ENCODE measurements around the gene DNAJB13. TPM values are rescaled to one million over a fixed set of nuclear protein-coding genes. Genes with fewer than 3 reads are reported as not detected.

The DNAJB13 gene
- total and polyA plus RNA-seq, 12 donors, result 0.14 to 0.65 (median 0.34) TPM; not detected in 4

GRCh38 chr11:73969991-73970800, 19.4 kb downstream of the DNAJB13 start:
- intact Hi-C loops (cut with DNase I), result loop anchor here (10.0 kb wide), 2 partner anchors 105 to 285 kb away; no protein-coding TSS in a partner anchor
- Histone ChIP-seq H3K9me3 (replicated peaks in 1 of 3) (no peaks in the 10 kb centered on the region), H3K27me3 (no peaks in the 10 kb centered on the region), H3K36me3 (replicated peaks in 1 of 2) (peaks cover 0 to 2% of the 10 kb centered on the region in 2 donors), H3K27ac (no peak overlapping the region), H3K4me3 (no peak overlapping the region), H3K4me1 (replicated peaks in 1 of 2) (no peaks in the 10 kb centered on the region)
- TF ChIP-seq CTCF (IDR thresholded peaks at IDR 0.05), result no peak
- no peak for TF ChIP-seq POLR2A (IDR thresholded peaks at IDR 0.05)
- WGBS, 4 donors, result 84 to 91% (median 87%) methylated on average over 8 to 13 of the region's 13 CpGs
- no peak for DNase-seq

GRCh38 chr11:73971175-73971719, 20.4 kb downstream of the DNAJB13 start:
- intact Hi-C loops (cut with DNase I), result no loop called here
- no peaks in the 10 kb centered on the region for H3K4me1 ChIP-seq (replicated peaks in 1 of 2)
- H3K27me3 ChIP-seq, result no peaks in the 10 kb centered on the region
- peaks cover 0 to 13% of the 10 kb centered on the region in 2 donors for H3K36me3 ChIP-seq (replicated peaks in 1 of 2)
- no peak for DNase-seq
- no peak overlapping the region for H3K4me3 ChIP-seq
- WGBS, 4 donors, result 86 to 98% (median 92%) methylated on average over 6 of the region's 6 CpGs
- H3K9me3 ChIP-seq (replicated peaks in 1 of 3), result no peaks in the 10 kb centered on the region
- TF ChIP-seq POLR2A (IDR thresholded peaks at IDR 0.05) (no peak), CTCF (IDR thresholded peaks at IDR 0.05) (no peak)
- no peak overlapping the region for H3K27ac ChIP-seq

- H3K4me1 ChIP-seq (replicated peaks in 1 of 2), result no peaks in the 10 kb centered on the region
- 96 to 98% methylated on average over 1 of the region's 1 CpG; no CpG with 5 or more reads in 2 of the 4 donors for WGBS, 4 donors
- H3K27ac ChIP-seq, result no peak overlapping the region
- no peak overlapping the region for H3K4me3 ChIP-seq
- H3K27me3 ChIP-seq, result no peaks in the 10 kb centered on the region
- H3K36me3 ChIP-seq (replicated peaks in 1 of 2), result peaks cover 0 to 22% of the 10 kb centered on the region in 2 donors
- DNase-seq, result no peak
- no peaks in the 10 kb centered on the region for H3K9me3 ChIP-seq (replicated peaks in 1 of 3)
- intact Hi-C loops (cut with DNase I), result no loop called here
- no peak for TF ChIP-seq CTCF (IDR thresholded peaks at IDR 0.05)
- TF ChIP-seq POLR2A (IDR thresholded peaks at IDR 0.05), result no peak
Measured at GRCh38 chr11:73972187-73972586, 21.4 kb downstream of the DNAJB13 start.

- Histone ChIP-seq H3K36me3 (replicated peaks in 1 of 2) (peaks cover 0 to 28% of the 10 kb centered on the region in 2 donors), H3K9me3 (replicated peaks in 1 of 3) (no peaks in the 10 kb centered on the region), H3K4me1 (replicated peaks in 1 of 2) (no peaks in the 10 kb centered on the region), H3K27me3 (no peaks in the 10 kb centered on the region), H3K4me3 (no peak overlapping the region), H3K27ac (no peak overlapping the region)
- 87 to 93% (median 92%) methylated on average over 9 to 11 of the region's 11 CpGs for WGBS, 4 donors
- TF ChIP-seq CTCF (IDR thresholded peaks at IDR 0.05), result no peak
- intact Hi-C loops (cut with DNase I), result no loop called here
- DNase-seq, result no peak
Measured at GRCh38 chr11:73972620-73973449, 22.0 kb downstream of the DNAJB13 start.

Measured in adrenal gland (tissue), 12 donors.